Urothelium cell line (cell line): Measurements from ENCODE around the gene NUDT1.
"Not testable (repeated sequence)": the region's sequence is repeated elsewhere in the genome, so short reads cannot be mapped to it uniquely, and the experiment has no call there.

Experiments
- DNase-seq: peaks from one replicate; pipeline ENCODE4 v3.0.0; 2011; ENCODE audit warnings: low spot score, mixed read lengths
- FAIRE-seq: peaks from 2 replicates; lab custom pipeline; 2011; peaks lifted over from hg19 to GRCh38; lab: Jason Lieb, UNC

Gene NUDT1

GRCh38 chr7:2263176-2263575, 21.1 kb downstream of the NUDT1 start:
- no peak for FAIRE-seq
- no peak for DNase-seq

DNA sequence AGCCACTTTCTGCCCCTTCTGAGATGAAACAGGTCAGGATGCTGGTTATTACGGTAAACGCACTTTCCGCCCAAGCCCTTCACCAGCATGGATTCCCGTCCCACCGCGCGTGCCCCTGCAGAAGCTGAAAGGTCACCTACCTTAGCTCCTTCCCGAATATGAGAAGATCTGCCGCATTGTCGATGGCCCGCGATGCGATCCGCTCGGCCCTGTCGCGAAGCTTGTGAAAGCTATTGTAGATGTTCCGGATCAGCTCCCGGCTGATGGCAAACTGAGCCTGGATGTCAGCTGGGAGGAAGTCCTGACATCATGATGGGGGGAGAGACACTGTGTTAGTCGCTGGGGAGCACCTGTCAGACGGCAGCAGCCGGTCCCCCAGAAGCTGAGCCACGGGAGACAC, 22.1 kb downstream of the NUDT1 start:
- DNase-seq (no peak), FAIRE-seq (peak; percentile 27)

DNA sequence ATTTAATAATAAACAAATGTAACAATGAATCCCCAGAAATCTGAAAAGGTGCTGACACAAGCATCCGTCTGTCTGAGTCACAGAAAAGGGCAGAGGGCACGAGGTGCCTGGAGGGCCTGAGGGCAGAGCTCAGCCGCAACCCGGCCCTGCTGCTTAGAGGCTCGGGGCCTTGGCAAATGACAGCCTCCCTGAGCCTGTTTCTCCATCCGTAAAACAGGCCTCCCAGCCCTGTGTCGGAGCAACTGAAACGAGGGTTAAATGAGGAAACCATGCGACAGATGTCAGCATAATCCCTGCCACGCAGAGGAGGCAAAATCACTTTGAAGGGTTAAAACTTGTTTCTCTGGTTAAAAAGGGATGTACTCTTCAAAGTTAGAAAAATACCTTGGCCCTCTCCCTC, 24.9 kb downstream of the NUDT1 start:
- FAIRE-seq (peak; percentile 58), DNase-seq (no peak)

DNA sequence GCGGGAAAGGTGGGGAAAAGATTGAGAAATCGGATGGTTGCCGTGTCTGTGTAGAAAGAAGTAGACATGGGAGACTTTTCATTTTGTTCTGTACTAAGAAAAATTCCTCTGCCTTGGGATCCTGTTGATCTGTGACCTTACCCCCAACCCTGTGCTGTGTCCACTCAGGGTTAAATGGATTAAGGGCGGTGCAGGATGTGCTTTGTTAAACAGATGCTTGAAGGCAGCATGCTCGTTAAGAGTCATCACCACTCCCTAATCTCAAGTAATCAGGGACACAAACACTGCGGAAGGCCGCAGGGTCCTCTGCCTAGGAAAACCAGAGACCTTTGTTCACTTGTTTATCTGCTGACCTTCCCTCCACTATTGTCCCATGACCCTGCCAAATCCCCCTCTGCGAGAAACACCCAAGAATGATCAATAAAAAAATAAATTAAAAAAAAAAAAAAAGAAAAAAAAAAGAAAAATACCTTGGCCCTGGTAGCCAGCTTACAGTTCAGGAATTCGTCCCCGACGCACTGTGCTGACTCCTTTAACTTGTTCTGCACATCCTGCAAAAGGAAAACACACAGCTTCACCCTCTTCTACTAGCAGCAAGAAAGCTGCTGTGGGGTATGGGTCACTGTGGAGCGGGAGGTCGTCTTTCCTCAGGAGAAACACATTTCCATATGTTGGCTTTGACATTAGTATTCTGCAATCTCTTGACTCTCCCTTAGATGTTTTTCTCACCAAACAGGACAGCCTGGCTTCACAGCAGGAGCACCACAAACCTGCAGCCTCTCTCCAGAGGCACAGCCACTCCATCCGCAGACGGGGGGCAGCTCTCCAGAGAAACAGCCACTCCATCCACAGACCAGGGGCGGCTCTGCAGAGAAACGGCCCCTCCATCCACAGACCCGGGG, 27.3 kb downstream of the NUDT1 start:
- FAIRE-seq = peak; percentile 74
- not testable (repeated sequence) for DNase-seq

DNA sequence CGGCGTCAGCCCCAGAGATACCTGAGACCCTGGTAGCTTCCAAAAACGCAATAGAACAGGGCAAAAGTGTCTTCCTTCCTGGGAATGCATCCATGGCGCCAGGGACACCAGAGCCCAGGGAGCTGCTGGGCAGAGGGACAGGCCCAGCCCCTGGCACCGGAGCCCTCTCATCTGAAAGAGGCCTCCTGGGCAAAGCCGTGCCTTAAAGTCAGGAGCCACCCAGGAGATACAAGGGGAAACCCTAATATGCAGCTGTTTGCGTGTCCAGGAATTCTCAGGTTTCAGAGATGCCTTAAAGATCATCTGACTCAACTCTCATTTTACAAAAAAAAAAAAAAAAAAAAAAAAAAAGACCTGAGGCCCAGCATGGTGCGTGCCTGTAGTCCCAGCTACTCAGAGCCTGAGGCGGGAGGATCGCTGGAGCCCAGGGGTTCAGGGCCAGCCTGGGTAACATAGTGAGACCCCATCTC, 28.0 kb downstream of the NUDT1 start:
- no peak for FAIRE-seq

GRCh38 chr7:2270495-2270894, 28.5 kb downstream of the NUDT1 start:
- no peak for DNase-seq
- no peak for FAIRE-seq

More for the DNA sequence above, 28.0 kb downstream of the NUDT1 start:
- DNase-seq = no peak

- FAIRE-seq (peak; percentile 83), DNase-seq (no peak)
Measured at GRCh38 chr7:2271273-2272026, 29.4 kb downstream of the NUDT1 start.

- DNase-seq = no peak
- no peak for FAIRE-seq
Measured at GRCh38 chr7:2272031-2272430, 30.0 kb downstream of the NUDT1 start.

- FAIRE-seq (peak; percentile 89), DNase-seq (no peak)
Measured at GRCh38 chr7:2273866-2274265, 31.8 kb downstream of the NUDT1 start.

GRCh38 chr7:2274666-2275065, 32.6 kb downstream of the NUDT1 start:
- FAIRE-seq = peak; percentile 17
- DNase-seq = no peak

DNA sequence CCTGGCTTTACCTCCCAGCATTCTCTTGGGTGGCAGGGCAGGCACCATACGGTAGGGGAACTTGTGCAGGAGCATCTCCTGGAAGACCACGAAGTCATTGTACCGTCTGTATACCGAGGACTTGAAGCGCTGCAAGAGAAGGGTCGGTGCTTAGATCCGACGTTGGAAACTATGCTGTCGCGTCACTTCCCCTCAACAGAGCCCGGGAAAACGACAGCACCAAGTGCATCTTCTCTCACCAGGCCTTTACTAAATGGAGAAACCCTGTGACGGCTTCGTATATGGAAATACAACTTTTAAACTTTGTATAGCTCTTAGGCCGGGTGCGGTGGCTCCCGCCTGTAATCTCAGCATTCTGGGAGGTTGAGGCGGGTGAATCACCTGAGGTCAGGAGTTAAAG, 33.1 kb downstream of the NUDT1 start:
- DNase-seq (no peak), FAIRE-seq (peak; percentile 35)

- DNase-seq = no peak
- FAIRE-seq = peak; percentile 55
Measured at GRCh38 chr7:2276107-2276506, 34.1 kb downstream of the NUDT1 start.

DNA sequence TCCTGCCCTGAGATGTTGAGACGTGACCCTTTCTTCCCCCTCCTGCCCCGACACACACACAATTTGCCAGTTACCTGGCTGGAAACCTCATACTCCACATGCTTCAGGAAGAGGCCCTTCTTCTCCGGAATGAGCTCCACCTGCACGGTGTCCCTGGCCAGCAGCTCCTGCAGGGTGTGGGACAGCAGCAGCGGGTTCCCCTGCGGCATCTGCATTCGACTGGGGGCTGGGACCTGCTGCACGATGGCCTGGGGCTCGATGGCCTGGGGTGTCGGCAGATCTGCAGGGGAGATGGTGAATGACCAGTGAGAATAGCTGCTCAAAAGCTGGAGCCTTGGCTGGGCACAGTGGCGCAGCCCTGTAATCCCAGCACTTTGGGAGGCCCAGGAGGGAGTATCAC, 36.0 kb downstream of the NUDT1 start:
- FAIRE-seq (peak; percentile 88), DNase-seq (no peak)

DNA sequence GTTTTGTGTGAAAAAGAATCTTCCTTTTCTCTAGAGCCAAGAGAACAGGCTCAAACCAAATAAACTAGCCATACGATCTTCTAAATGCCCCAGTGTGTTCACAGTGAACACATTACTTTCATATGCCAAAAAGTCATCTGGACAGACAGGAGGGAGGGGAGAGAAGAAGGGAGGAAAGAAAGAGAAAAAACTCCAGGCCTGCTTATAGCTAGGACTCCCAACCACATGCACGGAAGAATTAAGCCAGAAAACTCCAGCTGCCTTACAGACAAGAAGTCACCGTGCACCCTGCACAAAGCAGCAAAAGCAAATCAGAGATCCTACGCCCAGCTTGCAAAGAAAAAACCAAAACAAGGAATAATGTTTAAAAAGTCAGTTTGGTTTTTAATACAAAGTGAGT, 37.9 kb downstream of the NUDT1 start:
- DNase-seq (no peak), FAIRE-seq (no peak)

GRCh38 chr7:2280424-2280823, 38.4 kb downstream of the NUDT1 start:
- FAIRE-seq = no peak
- no peak for DNase-seq

DNA sequence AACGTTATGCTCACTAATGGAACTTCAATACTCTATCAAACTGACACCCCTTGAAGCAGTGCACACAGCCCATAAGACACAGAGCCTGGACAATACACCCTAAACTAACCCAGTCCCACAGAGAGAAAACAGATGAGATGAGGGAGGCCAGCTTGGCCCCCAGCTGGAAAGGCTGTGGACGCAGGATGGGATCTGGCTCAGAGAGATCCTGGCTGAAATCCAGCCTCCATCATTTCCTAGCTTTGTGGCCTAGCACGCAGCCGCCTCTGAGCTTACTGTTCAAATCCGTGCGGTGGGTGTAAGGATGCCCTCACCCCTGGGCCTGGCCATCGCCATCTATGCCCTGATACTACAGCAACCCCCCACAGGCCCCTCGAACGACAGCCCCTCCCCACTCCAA, 39.5 kb downstream of the NUDT1 start:
- DNase-seq = no peak
- peak; percentile 23 for FAIRE-seq

DNA sequence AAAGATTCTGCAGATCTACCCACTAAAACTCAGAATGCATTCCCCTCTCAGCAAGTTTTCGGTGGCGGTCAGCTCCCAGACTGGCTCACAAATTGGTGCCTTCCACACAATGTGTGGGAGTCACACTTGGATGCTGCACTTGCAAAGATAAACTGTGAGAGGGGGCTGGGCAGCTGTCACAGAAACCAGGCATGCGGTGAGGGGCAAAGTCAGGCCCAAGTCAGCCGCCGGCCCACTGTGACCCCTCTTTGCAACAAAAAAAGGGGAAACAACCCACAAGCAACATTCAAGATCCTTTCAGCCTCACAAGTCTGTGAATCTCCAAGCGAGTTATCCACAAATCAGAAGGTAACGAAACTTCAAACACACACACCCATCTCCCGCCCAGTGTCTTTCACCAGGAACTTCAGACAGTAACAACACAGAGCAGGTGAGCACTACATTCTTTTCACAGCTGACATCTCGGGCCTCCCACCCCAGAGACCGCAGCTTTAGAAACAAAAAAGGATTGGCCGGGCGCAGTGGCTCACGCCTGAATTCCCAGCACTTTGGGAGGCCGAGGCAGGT, 40.2 kb downstream of the NUDT1 start:
- DNase-seq (no peak), FAIRE-seq (peak; percentile 85)

DNA sequence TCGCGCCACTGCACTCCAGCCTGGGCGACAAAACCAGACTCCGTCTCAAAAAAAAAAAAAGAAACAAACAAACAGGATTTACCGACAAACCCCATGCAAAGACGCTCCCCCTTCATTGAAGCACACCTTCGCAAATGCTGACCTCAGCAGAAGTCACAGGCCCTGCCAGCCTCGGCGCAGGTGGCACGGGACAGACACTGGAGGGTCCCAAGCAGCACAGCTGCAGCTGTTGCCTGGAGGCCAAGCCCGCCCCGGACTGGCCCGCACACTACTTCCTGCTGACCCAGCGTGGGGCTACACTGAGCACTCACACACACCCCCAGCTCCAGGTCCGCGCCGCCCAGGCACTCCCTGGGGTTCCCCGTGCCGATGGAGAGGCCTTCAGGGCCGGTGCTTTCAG, 41.0 kb downstream of the NUDT1 start:
- FAIRE-seq (no peak), DNase-seq (no peak)

DNA sequence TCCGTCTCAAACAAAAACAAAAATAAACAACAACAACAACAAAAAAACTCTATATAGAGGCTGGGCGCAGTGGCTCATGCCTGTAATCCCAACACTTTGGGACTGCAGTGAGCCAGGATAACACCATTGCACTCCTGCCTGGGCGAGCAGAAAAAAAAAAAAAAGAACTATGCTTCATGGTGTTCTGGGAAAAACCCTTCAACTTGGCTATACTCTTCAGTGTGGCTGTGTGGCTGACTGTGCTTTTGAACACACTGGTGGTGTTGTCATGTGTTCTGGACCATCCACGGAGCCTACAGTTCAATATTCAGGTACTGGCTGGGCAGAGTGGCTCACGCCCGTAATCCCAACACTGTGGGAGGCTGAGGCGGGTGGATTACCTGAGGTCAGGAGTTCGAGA, 45.7 kb downstream of the NUDT1 start:
- FAIRE-seq = no peak
- DNase-seq = no peak

DNA sequence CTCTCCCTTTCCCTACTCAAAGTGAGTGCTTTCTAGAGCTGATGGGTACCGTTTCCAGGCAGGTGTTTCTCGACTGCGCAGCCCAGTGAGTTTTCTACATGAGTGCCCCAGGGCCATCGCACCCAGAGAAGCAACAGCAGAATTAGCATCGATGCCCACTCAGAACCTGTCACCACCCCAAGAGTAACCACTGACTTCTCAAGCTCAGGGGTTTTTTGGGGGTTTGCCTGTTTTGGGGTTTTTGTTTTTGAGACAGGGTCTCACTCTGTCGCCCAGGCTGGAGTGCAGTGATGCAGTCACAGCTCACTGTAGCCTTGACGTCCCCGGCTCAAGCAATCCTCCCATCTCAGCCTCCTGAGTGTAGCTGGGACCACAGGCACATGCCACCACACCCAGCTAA, 46.5 kb downstream of the NUDT1 start:
- DNase-seq (no peak), FAIRE-seq (no peak)

- FAIRE-seq (peak; percentile 94), DNase-seq (no peak)
Measured at GRCh38 chr7:2289111-2289586, 47.1 kb downstream of the NUDT1 start.
